A549 treated with Mapracorat at 1 μM for 4 hours (cell line): ENCODE data around the gene SLFN11. TPM values are rescaled to one million over a fixed set of nuclear protein-coding genes. Genes with fewer than 3 reads are reported as not detected.

Source experiments
- total RNA-seq: library from RNA; stranded (reverse); fragments of 200-300 nt; extraction: Qiagen RNA extraction; gene quantifications from 5 replicates; pipeline ENCODE4 v1.2.3, GENCODE V29; 2022

SLFN11 gene, protein sequence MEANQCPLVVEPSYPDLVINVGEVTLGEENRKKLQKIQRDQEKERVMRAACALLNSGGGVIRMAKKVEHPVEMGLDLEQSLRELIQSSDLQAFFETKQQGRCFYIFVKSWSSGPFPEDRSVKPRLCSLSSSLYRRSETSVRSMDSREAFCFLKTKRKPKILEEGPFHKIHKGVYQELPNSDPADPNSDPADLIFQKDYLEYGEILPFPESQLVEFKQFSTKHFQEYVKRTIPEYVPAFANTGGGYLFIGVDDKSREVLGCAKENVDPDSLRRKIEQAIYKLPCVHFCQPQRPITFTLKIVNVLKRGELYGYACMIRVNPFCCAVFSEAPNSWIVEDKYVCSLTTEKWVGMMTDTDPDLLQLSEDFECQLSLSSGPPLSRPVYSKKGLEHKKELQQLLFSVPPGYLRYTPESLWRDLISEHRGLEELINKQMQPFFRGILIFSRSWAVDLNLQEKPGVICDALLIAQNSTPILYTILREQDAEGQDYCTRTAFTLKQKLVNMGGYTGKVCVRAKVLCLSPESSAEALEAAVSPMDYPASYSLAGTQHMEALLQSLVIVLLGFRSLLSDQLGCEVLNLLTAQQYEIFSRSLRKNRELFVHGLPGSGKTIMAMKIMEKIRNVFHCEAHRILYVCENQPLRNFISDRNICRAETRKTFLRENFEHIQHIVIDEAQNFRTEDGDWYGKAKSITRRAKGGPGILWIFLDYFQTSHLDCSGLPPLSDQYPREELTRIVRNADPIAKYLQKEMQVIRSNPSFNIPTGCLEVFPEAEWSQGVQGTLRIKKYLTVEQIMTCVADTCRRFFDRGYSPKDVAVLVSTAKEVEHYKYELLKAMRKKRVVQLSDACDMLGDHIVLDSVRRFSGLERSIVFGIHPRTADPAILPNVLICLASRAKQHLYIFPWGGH
- total RNA-seq, result 3.3 to 7.0 TPM (median 6.5 TPM) in 5 replicates

DNA sequence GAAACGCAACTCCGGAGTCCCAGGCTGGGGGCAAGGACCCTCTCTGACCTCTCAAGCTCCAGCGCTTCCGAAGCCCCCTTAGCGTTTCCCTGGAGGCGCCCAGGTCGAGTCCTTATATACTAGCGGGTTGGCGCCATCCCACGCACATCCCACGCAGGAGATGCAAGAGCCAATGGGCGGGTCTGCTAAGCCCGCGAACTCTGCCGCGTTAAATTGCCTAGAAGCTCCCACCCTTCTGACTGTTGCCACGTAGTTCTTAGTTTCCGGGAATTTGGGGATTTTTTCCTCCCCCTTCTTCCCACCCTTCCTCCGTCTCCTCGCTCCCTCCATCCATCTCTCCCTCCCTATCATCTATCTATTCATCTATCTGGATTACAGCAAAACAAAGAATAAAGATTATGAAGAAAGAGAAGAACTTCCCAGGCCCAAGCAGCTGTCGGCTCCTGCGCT lies at the start of gene SLFN11:
Gene SLFN11, minus strand, starts transcription at position 88 of the 450 bp plus-strand sequence. CDS start 9,814 bp downstream, outside the sequence.

Other genes starting within 250 kb of the SLFN11 start
- gene NLE1, start 231.3 kb downstream of the SLFN11 start, total RNA-seq, result 28.1 to 37.8 TPM (median 35.5 TPM) in 5 replicates
- gene UNC45B, start 225.8 kb downstream of the SLFN11 start, total RNA-seq, result not detected in 5 replicates
- gene SLC35G3, start 179.2 kb downstream of the SLFN11 start, total RNA-seq, result not detected in 5 replicates
- 2.1 to 4.0 TPM (median 3.0 TPM) in 5 replicates for gene SLFN5, start 130.5 kb downstream of the SLFN11 start, total RNA-seq
- gene SLFN12, start 58.9 kb upstream of the SLFN11 start, total RNA-seq, result 0.11 TPM in 1 of 5 replicates, not detected in the others
- gene SLFN13, start 75.1 kb upstream of the SLFN11 start, total RNA-seq, result 3.3 to 4.3 TPM (median 3.6 TPM) in 5 replicates
- gene SLFN12L, start 164.1 kb upstream of the SLFN11 start, total RNA-seq, result 0.07 TPM in 1 of 5 replicates, not detected in the others
- gene SLFN14, start 187.2 kb upstream of the SLFN11 start, total RNA-seq, result not detected in 5 replicates
- 7.1 to 8.2 TPM (median 7.9 TPM) in 5 replicates for gene PEX12, start 204.9 kb upstream of the SLFN11 start, total RNA-seq
- gene AP2B1, start 213.7 kb upstream of the SLFN11 start, total RNA-seq, result 120 to 149 TPM (median 133 TPM) in 5 replicates